K562 (cell line): Measurements from ENCODE around the gene BEST2. TPM values are rescaled to one million over a fixed set of nuclear protein-coding genes. Genes with fewer than 3 reads are reported as not detected.

Experiments
- ATF1 ChIP-seq, 2 experiments: fragments of 450-650 bp in 1 of 2; IDR thresholded peaks; 2 replicates each; pipeline ENCODE4 v1.6.1; 2016; ENCODE audit warnings: missing compliant biosample characterization in 1 of 2, missing genetic modification characterization in 1 of 2
- FOXK2 ChIP-seq, 2 experiments: fragments of 450-650 bp; IDR thresholded peaks in 1 of 2; conservative IDR thresholded peaks in 1 of 2; 2 replicates each; pipeline ENCODE4 v1.6.1; 2016; ENCODE audit warnings: low read depth in 2 of 2, mild to moderate bottlenecking in 1 of 2
- PCBP2 ChIP-seq: fragments of 200-400 bp; formaldehyde crosslinking; IDR thresholded peaks from 2 replicates; pipeline ENCODE4 v1.6.1; 2018; ENCODE audit warnings: low read length, low read depth, mild to moderate bottlenecking, moderate library complexity; ENCODE audit not compliant: poor library complexity, severe bottlenecking
- SMARCA5 ChIP-seq: fragments of 450-650 bp; IDR thresholded peaks from 2 replicates; pipeline ENCODE4 v1.6.1; 2016
- TCFL5 ChIP-seq: fragments of 250-450 bp; sonication (Bioruptor Pico); conservative IDR thresholded peaks from 2 replicates; pipeline ENCODE4 v1.6.1; 2021; ENCODE audit warnings: mild to moderate bottlenecking, moderate library complexity, matching md5 sums
- ZBTB17 ChIP-seq: fragments of 450-650 bp; formaldehyde crosslinking; IDR thresholded peaks from 2 replicates; pipeline ENCODE4 v1.4.0; 2020; ENCODE audit warnings: mild to moderate bottlenecking
- ZBTB34 ChIP-seq: fragments of 250-450 bp; sonication (Bioruptor Pico); IDR thresholded peaks from 2 replicates; pipeline ENCODE4 v1.8.0; 2021; ENCODE audit warnings: mild to moderate bottlenecking, moderate library complexity
- ZNF143 ChIP-seq: sonication (generic); formaldehyde crosslinking; IDR thresholded peaks from 2 replicates; pipeline ENCODE4 v1.9.0; 2022; ENCODE audit warnings: mild to moderate bottlenecking, missing genetic modification reagents
- ZNF583 ChIP-seq: fragments of 250-450 bp; sonication (Bioruptor Pico); IDR thresholded peaks from 2 replicates; pipeline ENCODE4 v1.4.0; 2020
- polyA plus RNA-seq, 8 experiments: library from polyadenylated mRNA; depleted of rRNA in 4 of 8; stranded (reverse) in 5 of 8; unstranded in 3 of 8; fragments of >200 nt; fragmentation: Nextera tagmentation in 2 of 8; fragmentation: Illumina TruSeq in 1 of 8; extraction: Ambion mirVana in 2 of 8; extraction: Trizol in 1 of 8; gene quantifications; 2 replicates each; pipeline versions ENCODE4 v1.2.1 to v1.2.3, GENCODE V29; 2011 to 2014; ENCODE audit warnings: inconsistent platforms in 1 of 8, missing spikeins in 1 of 8
- total RNA-seq, 7 experiments: library from RNA; depleted of rRNA in 6 of 7; stranded (reverse); fragments of >200 nt in 6 of 7; fragmentation: Illumina TruSeq in 2 of 7; extraction: Trizol in 2 of 7; gene quantifications; 2 replicates each; pipeline versions ENCODE4 v1.2.1 to v1.2.3, GENCODE V29; 2011 to 2021; ENCODE audit warnings: low replicate concordance in 1 of 7
- TF ChIP-seq, protein P1 (sequence below): IDR thresholded peaks from 2 replicates; pipeline ENCODE4 v1.6.1; 2014; ENCODE audit warnings: antibody characterized with exemption
- TF ChIP-seq, protein P2 (sequence below), 2 experiments: fragments of 450-650 bp; formaldehyde crosslinking in 1 of 2; IDR thresholded peaks; 2 replicates each; pipeline versions ENCODE4 v1.4.0 to v1.6.1; 2014 to 2020; ENCODE audit warnings: mild to moderate bottlenecking in 2 of 2, borderline replicate concordance in 1 of 2, low read depth in 1 of 2
- TF ChIP-seq, protein P3 (sequence below): fragments of 450-650 bp; IDR thresholded peaks from 2 replicates; pipeline ENCODE4 v1.6.1; 2014; ENCODE audit warnings: low read depth, mild to moderate bottlenecking, moderate library complexity, borderline replicate concordance

The BEST2 gene
- total and polyA plus RNA-seq, 9 of the 15 experiments (the other 6 are each of a cell fraction or from before 2014, with no cell fraction given), result not detected

DNA sequence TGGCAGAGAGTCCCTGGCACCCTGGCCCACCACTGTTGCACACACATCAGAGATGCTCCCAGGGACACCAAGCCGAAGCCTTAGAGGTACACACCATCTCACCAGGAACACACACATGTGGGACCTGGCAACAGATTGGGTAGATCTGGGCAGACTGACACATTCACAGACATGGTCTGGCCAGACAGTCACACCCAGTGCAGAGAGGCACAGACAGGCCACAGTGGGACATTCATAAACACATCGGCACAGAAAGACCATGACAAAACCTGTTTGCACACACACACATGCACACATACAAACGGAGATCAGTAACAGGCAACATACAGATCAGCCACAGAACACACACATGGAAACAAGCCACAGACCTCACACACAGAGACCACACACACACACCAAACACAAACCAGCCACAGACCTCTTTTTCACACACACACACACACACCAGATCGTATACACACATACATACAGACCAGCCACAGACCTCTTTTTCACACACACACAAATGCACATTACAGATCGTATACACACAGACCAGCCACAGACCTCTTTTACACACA lies 33.4 kb downstream of the BEST2 start (continued):
- TF ChIP-seq ZBTB34 (CRISPR knock-in tag), result no peak
- TF ChIP-seq, protein P1, sequence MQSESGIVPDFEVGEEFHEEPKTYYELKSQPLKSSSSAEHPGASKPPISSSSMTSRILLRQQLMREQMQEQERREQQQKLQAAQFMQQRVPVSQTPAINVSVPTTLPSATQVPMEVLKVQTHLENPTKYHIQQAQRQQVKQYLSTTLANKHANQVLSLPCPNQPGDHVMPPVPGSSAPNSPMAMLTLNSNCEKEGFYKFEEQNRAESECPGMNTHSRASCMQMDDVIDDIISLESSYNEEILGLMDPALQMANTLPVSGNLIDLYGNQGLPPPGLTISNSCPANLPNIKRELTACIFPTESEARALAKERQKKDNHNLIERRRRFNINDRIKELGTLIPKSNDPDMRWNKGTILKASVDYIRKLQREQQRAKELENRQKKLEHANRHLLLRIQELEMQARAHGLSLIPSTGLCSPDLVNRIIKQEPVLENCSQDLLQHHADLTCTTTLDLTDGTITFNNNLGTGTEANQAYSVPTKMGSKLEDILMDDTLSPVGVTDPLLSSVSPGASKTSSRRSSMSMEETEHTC, result no peak
- peak in 1 of 2 experiments; percentile 34; a peak in 1 of 4 replicates for TF ChIP-seq FOXK2 (conservative IDR thresholded peaks at IDR 0.05 in 1 of 2, IDR thresholded peaks at IDR 0.05 in 1 of 2; ENCODE audit: low read depth in 2 of 2)
- TF ChIP-seq ZNF143 (CRISPR knock-in tag), result peak; percentile 42; the same call in 1 of the 2 replicates
- no peak for TF ChIP-seq TCFL5 (CRISPR knock-in tag)
- TF ChIP-seq, protein P2, sequence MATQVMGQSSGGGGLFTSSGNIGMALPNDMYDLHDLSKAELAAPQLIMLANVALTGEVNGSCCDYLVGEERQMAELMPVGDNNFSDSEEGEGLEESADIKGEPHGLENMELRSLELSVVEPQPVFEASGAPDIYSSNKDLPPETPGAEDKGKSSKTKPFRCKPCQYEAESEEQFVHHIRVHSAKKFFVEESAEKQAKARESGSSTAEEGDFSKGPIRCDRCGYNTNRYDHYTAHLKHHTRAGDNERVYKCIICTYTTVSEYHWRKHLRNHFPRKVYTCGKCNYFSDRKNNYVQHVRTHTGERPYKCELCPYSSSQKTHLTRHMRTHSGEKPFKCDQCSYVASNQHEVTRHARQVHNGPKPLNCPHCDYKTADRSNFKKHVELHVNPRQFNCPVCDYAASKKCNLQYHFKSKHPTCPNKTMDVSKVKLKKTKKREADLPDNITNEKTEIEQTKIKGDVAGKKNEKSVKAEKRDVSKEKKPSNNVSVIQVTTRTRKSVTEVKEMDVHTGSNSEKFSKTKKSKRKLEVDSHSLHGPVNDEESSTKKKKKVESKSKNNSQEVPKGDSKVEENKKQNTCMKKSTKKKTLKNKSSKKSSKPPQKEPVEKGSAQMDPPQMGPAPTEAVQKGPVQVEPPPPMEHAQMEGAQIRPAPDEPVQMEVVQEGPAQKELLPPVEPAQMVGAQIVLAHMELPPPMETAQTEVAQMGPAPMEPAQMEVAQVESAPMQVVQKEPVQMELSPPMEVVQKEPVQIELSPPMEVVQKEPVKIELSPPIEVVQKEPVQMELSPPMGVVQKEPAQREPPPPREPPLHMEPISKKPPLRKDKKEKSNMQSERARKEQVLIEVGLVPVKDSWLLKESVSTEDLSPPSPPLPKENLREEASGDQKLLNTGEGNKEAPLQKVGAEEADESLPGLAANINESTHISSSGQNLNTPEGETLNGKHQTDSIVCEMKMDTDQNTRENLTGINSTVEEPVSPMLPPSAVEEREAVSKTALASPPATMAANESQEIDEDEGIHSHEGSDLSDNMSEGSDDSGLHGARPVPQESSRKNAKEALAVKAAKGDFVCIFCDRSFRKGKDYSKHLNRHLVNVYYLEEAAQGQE (IDR thresholded peaks at IDR 0.05; ENCODE audit: borderline replicate concordance), result no peak
- TF ChIP-seq, protein P2 (CRISPR knock-in tag; IDR thresholded peaks at IDR 0.05; ENCODE audit: low read depth), result 0 out of 2 replicates have a peak, but pooled peaks have one; percentile 47
- TF ChIP-seq, protein P3, sequence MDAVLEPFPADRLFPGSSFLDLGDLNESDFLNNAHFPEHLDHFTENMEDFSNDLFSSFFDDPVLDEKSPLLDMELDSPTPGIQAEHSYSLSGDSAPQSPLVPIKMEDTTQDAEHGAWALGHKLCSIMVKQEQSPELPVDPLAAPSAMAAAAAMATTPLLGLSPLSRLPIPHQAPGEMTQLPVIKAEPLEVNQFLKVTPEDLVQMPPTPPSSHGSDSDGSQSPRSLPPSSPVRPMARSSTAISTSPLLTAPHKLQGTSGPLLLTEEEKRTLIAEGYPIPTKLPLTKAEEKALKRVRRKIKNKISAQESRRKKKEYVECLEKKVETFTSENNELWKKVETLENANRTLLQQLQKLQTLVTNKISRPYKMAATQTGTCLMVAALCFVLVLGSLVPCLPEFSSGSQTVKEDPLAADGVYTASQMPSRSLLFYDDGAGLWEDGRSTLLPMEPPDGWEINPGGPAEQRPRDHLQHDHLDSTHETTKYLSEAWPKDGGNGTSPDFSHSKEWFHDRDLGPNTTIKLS, result no peak
- TF ChIP-seq PCBP2, result no peak
- TF ChIP-seq SMARCA5, result peak; percentile 56; the same call in 1 of the 2 replicates
- no peak for TF ChIP-seq ZNF583 (CRISPR knock-in tag)
- TF ChIP-seq ZBTB17 (CRISPR knock-in tag), result peak; percentile 39; the same call in 1 of the 2 replicates
- TF ChIP-seq ATF1 (CRISPR knock-in tag; IDR thresholded peaks at IDR 0.05), result no peak
- 0 out of 2 replicates have a peak, but pooled peaks have one; percentile 30 for TF ChIP-seq ATF1 (tag; IDR thresholded peaks at IDR 0.05)
